ENCODE measurements around the gene SURF1.

GRCh38 chr9:133393399-133393798 lies 37.1 kb upstream of the SURF1 start:
- TF ChIP-seq, protein P1, sequence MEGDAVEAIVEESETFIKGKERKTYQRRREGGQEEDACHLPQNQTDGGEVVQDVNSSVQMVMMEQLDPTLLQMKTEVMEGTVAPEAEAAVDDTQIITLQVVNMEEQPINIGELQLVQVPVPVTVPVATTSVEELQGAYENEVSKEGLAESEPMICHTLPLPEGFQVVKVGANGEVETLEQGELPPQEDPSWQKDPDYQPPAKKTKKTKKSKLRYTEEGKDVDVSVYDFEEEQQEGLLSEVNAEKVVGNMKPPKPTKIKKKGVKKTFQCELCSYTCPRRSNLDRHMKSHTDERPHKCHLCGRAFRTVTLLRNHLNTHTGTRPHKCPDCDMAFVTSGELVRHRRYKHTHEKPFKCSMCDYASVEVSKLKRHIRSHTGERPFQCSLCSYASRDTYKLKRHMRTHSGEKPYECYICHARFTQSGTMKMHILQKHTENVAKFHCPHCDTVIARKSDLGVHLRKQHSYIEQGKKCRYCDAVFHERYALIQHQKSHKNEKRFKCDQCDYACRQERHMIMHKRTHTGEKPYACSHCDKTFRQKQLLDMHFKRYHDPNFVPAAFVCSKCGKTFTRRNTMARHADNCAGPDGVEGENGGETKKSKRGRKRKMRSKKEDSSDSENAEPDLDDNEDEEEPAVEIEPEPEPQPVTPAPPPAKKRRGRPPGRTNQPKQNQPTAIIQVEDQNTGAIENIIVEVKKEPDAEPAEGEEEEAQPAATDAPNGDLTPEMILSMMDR (IDR thresholded peaks at IDR 0.05), result no peak
- TF ChIP-seq POLR2A (IDR thresholded peaks at IDR 0.05) (no peak), POLR2AphosphoS5 (IDR thresholded peaks at IDR 0.05) (no peak), EP300 (IDR thresholded peaks at IDR 0.05; ENCODE audit: low read depth) (no peak)
